GM18511 (cell line): ENCODE measurements around the gene TCIRG1.

ENCODE experiments used
- ATAC-seq: cut with Tn5 transposase; IDR thresholded peaks from one replicate; pipeline ENCODE4 v1.9.1; 2021; ENCODE audit warnings: mild to moderate bottlenecking, moderate library complexity; ENCODE audit not compliant: unreplicated experiment

Gene TCIRG1

DNA sequence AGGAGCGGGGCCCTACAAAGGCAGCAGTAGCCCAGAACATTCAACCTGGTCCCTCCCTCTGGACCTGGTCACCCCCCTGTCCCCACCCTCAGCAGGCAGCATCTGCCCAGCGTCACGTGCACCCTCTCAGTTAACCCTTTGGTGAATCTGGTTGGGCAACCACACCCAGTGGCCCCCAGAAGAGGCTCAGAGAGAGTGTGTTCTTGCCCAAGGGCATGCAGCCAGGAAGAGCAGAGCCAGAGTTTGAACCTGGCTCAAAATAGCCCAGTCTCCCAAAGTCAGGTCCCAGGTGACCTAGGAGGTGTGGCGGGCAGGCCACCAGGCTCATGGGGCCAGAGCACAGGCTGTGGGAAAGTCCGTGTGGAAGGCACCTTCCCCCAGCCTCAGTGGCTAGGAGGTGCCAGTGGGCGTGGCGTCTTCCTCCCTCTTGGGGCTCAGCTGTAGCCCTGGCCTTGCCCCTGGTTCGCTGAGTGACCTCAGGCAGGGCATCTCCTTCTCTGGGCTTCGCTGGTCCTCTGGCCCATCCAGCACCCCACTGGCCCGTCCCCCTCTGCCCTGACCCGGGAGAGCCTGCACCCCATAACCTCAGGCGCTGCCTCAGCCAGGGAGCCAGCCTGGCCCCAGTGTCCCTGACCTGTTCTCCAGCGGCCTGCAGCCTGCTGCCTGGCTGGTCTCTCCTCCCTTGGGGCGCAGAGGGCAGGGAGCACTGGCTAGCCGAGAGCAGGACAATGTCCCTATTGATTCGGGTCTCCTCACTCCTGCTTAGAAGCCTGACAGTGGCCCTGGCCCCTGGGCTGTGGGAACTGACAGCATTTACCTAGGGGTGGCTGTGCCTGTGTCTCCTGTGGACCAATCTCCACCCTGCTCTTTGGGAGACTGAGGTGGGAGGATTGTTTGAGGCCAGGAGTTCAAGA, 21.7 kb upstream of the TCIRG1 start:
- ATAC-seq: no peak

- ATAC-seq: no peak
Observed at GRCh38 chr11:68017980-68018729, 20.7 kb upstream of the TCIRG1 start.

GRCh38 chr11:68018730-68019190, 20.1 kb upstream of the TCIRG1 start:
- ATAC-seq: no peak

GRCh38 chr11:68019486-68019885, 19.3 kb upstream of the TCIRG1 start:
- no peak for ATAC-seq

DNA sequence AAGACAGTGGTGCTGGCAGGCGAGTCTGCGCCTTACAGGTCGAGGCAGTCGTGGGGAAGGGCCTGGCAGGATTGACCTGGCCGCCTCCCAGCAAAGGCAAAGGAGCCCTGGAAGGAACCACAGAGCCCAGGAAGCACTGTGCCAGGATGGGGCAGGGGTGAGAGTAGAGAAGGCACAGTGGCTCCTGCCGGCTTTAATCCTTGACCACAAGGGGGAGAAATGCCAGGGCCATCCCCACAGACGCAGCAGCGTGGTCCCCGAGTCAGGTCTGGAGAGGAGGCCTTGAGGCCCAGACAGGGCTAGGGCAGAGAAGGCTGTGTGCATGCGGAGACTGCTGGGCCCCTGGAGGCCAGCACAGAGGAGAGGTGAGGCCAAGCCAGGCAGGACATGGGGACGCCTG, 18.2 kb upstream of the TCIRG1 start:
- ATAC-seq: no peak

DNA sequence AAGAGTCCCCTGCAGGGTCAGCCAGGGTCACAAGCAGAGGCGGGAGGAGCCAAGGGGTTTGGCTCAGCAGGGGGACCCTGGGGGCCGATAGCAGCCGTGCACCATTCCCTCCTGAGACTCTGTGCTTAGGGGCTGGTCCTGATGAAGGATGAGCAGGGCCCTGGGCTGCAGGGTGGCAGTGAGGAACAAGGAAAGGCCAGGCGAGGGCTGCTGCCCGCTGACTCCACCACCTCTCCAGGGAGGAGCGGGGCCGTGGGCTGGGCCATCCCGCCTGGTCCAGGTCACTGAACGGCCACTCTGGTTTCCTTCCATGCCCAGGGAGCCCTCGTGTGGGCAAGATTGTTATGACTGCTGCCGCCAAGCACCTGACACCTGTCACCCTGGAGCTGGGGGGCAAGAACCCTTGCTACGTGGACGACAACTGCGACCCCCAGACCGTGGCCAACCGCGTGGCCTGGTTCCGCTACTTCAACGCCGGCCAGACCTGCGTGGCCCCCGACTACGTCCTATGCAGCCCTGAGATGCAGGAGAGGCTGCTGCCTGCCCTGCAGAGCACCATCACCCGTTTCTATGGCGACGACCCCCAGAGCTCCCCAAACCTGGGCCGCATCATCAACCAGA, 17.5 kb upstream of the TCIRG1 start:
- no peak for ATAC-seq

DNA sequence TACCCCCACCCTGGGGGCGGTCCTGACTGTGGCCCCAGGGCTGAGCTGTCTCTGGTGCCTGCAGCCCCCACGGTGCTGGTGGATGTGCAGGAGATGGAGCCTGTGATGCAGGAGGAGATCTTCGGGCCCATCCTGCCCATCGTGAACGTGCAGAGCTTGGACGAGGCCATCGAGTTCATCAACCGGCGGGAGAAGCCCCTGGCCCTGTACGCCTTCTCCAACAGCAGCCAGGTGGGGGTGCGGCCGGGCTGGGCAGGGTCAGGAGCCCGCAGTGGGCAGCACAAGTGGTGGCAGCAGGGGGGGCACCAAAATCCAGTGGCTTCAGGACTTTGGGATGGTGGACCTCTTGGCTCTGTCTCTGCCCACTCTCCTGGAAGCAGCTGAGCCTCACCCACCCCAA, 16.3 kb upstream of the TCIRG1 start:
- no peak for ATAC-seq

GRCh38 chr11:68024508-68024907, 14.3 kb upstream of the TCIRG1 start:
- ATAC-seq: no peak

DNA sequence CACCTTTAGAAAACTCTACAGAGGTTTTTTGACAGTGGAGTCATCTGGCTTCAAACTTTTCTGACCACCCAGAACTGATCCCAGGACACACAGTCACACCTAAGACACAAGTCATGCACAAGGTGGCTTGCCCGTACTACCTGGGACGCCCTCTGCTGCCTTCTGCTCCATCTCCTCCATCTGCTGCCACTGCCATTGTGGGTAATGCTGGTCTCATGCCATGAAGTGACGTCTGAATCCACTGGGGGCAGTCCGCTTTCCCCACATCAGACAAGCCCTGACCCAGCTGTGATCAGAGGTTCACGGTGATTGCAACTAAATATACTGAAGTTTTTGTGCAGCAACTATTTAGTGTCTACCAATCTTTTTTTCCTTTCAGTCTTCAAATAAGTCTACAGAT, 13.8 kb upstream of the TCIRG1 start:
- ATAC-seq: no peak

GRCh38 chr11:68026391-68027105, 12.3 kb upstream of the TCIRG1 start:
- ATAC-seq: no peak

- ATAC-seq: no peak
Observed at GRCh38 chr11:68027667-68028066, 11.2 kb upstream of the TCIRG1 start.

DNA sequence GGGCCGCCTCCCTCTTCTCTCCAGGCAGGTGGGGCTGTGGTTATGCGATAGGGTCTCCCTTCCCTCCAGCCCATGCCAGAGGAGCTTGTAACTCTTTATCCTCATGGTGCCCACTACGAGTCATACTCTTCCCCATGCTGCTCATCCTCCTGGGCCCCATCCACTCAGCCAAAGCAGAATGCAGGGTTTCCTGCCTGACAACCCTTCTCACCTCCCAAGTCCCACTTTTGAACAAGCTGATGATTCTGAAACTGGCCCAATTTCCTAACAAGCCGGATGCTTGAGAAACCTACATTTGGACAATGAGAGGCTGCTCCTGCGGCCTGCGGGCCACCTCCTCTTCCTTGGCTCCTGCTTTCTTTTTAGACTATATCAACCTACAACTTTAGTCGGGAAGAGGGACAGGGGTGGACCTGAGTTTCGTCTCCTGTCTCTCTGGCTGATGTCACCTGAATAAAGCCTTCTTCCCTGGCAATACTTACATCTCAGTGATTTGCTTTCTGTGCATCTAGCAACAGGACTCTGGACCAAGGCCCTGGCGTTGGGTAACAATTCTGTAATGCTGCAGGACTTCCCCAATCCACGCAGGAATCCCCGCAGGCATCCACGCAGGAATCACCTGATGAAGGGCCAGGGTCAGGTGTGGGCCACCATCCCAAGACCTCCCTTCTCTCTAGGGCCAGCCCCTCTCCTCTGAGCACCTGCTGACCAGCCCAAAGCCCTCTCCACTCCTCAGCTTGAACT, 9.9 kb upstream of the TCIRG1 start:
- ATAC-seq: no peak

GRCh38 chr11:68030318-68031143, 8.3 kb upstream of the TCIRG1 start, which contains the start of gene NDUFS8:
NDUFS8 (plus strand) TSS chr11:68030681; CDS start chr11:68032152, 1,471 bp downstream.
- peak; percentile 98 for ATAC-seq

DNA sequence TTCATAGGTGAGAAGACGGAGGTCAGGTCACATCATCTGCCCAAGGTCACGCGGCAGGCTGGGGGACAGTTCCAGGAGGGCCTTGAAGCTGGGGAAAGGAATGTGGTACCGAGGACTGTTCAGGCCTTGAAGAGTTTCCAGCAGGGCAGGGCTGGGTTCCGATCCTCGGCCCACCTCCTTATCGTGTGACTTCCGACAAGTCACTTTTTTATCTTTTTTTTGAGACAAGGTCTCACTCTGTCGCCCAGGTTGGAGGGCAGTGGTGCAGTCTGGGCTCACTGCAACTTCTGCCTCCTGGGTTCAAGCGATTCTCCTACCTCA, 7.7 kb upstream of the TCIRG1 start:
- no peak for ATAC-seq

DNA sequence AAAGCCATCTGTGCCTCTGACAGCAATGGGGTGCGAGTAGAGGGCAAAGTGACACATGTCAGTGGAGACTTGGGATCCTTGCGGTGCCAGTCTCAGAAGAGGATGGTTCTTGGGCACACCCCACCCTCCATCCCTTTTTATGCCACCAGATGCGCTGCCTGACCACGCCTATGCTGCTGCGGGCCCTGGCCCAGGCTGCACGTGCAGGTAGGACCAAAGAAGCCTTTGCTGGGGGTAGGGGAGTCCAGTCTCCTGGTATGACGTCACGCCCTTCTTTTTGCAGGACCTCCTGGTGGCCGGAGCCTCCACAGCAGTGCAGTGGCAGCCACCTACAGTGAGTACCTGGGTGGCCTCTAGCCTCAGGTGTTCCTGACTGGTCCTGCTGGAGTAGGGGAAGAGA, 6.8 kb upstream of the TCIRG1 start:
- no peak for ATAC-seq

- ATAC-seq: no peak
Observed at GRCh38 chr11:68032997-68033707, 5.7 kb upstream of the TCIRG1 start.

DNA sequence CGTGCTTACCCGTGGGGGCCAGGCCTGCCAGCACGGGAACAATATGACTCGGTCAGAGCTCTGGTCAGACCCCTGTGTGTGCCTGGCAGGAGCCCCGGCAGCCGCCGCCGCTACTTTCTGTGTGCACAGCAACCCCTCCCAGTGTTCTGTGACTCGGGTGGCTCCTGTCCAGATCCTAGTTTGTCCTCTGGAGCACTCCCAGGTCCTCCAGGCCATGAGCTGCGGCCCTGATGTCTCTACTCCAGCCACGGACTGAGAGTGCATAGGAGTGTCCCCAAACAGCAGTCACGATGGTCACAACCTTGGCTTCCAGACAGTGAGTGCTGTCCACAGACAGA, 5.1 kb upstream of the TCIRG1 start:
- no peak for ATAC-seq

DNA sequence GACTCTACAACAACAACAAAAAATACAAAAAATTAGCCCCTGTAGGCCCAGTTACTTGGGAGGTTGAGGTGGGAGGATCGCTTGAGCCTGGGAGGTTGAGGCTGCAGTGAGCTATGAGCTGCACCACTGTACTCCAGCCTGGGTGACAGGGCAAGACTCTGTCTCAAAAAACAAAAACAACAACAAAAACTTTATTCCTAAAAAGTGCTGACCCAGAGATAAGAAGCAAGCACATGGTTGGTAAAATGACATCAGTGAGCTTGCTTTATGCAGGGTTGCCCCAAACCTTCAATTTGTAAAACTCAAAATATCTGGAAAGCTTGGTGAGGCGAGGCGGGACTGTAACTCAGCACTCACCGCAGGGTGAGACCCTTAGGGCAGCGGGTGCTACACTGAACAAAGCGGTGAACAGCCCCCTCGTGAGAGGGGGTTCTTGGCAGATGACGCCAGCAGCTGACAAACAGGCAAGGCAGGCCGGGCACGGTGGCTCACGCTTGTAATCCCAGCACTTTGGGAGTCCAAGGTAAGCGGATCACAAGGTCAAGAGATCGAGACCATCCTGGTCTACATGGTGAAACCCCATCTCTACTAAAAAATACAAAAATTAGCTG, 3.5 kb upstream of the TCIRG1 start:
- no peak for ATAC-seq
